HL-60/S4 treated with phorbol 12-myristate 13-acetate at 8.2 ng/mL for 4 days and 3 days (cell line): ENCODE measurements around the gene MORN1.

ENCODE experiments used
- in situ Hi-C: fragments of 300-500 bp; cut with MboI; formaldehyde crosslinking; loops from 2 replicates; pipeline ENCODE4 v1.15.0; 2022; ENCODE audit warnings: low sequenced_read_pairs

MORN1 gene

GRCh38 chr1:2324553-2325366 lies 66.6 kb downstream of the MORN1 start:
- in situ Hi-C loops = no loop called here

GRCh38 chr1:2323451-2323974 lies 67.8 kb downstream of the MORN1 start:
- in situ Hi-C loops = no loop called here

- in situ Hi-C loops = no loop called here
These were observed 68.7 kb downstream of the MORN1 start for GRCh38 chr1:2322581-2323211.

- in situ Hi-C loops = no loop called here
These were observed 69.2 kb downstream of the MORN1 start for GRCh38 chr1:2322065-2322571.

GRCh38 chr1:2320760-2321667 lies 70.3 kb downstream of the MORN1 start:
- in situ Hi-C loops = no loop called here

- in situ Hi-C loops = no loop called here
These were observed 71.3 kb downstream of the MORN1 start for GRCh38 chr1:2320006-2320405.

- in situ Hi-C loops = no loop called here
These were observed 72.1 kb downstream of the MORN1 start for GRCh38 chr1:2319291-2319690.

GRCh38 chr1:2318314-2319278 lies 72.8 kb downstream of the MORN1 start:
- in situ Hi-C loops = no loop called here

GRCh38 chr1:2317230-2318065 lies 73.9 kb downstream of the MORN1 start:
- in situ Hi-C loops = no loop called here

GRCh38 chr1:2316451-2316961 lies 74.8 kb downstream of the MORN1 start:
- in situ Hi-C loops = no loop called here

GRCh38 chr1:2315674-2316450 lies 75.5 kb downstream of the MORN1 start:
- in situ Hi-C loops = no loop called here

GRCh38 chr1:2314803-2315673 lies 76.3 kb downstream of the MORN1 start:
- in situ Hi-C loops = no loop called here

- in situ Hi-C loops = no loop called here
These were observed 77.0 kb downstream of the MORN1 start for GRCh38 chr1:2314273-2314802.

GRCh38 chr1:2313651-2314261 lies 77.6 kb downstream of the MORN1 start:
- in situ Hi-C loops = no loop called here

- in situ Hi-C loops = no loop called here
These were observed 78.6 kb downstream of the MORN1 start for GRCh38 chr1:2312515-2313301.

- in situ Hi-C loops = no loop called here
These were observed 79.2 kb downstream of the MORN1 start for GRCh38 chr1:2312160-2312514.
